ENCODE data around the gene ARHGEF38.

Gene ARHGEF38

GRCh38 chr4:105620640-105621323, 68.4 kb downstream of the ARHGEF38 start:
- Histone ChIP-seq H3K27ac (ENCODE audit: low read depth, low read length, poor library complexity, severe bottlenecking) (no peak overlapping the region), H3K4me3 (ENCODE audit: low read depth, low read length, poor library complexity, severe bottlenecking) (no peak overlapping the region), H3K79me2 (ENCODE audit: insufficient read depth, low read length) (no peaks in the 10 kb centered on the region), H3K9ac (ENCODE audit: low read length) (no peak overlapping the region), H2AFZ (ENCODE audit: low read length) (no peak overlapping the region), H3K4me1 (ENCODE audit: insufficient read depth, low read length, severe bottlenecking) (peaks cover 14% of the 10 kb centered on the region), H3K4me2 (ENCODE audit: low read length) (no peak overlapping the region), H4K20me1 (ENCODE audit: insufficient read depth, low read length) (no peaks in the 10 kb centered on the region), H3F3A (ENCODE audit: insufficient read depth, low read length) (no peaks in the 10 kb centered on the region), H3K27me3 (ENCODE audit: insufficient read depth, low read length) (no peaks in the 10 kb centered on the region), H3K9me2 (ENCODE audit: low read depth, low read length) (no peaks in the 10 kb centered on the region), H3K36me3 (ENCODE audit: insufficient read depth, low read length) (no peaks in the 10 kb centered on the region), H3K9me3 (ENCODE audit: low read length) (no peaks in the 10 kb centered on the region)
- TF ChIP-seq CTCF (IDR thresholded peaks at IDR 0.05; ENCODE audit: low read length): no peak
- TF ChIP-seq EZH2 (IDR thresholded peaks at IDR 0.05; ENCODE audit: borderline replicate concordance, low read length): no peak

GRCh38 chr4:105622269-105622668, 69.8 kb downstream of the ARHGEF38 start:
- Histone ChIP-seq H3K4me2 (ENCODE audit: low read length) (no peak overlapping the region), H3K36me3 (ENCODE audit: insufficient read depth, low read length) (no peaks in the 10 kb centered on the region), H3K9me3 (ENCODE audit: low read length) (no peaks in the 10 kb centered on the region), H3K4me1 (ENCODE audit: insufficient read depth, low read length, severe bottlenecking) (peaks cover 23% of the 10 kb centered on the region), H3K27me3 (ENCODE audit: insufficient read depth, low read length) (no peaks in the 10 kb centered on the region), H2AFZ (ENCODE audit: low read length) (no peak overlapping the region), H3K9me2 (ENCODE audit: low read depth, low read length) (no peaks in the 10 kb centered on the region), H3K27ac (ENCODE audit: low read depth, low read length, poor library complexity, severe bottlenecking) (no peak overlapping the region), H3K4me3 (ENCODE audit: low read depth, low read length, poor library complexity, severe bottlenecking) (no peak overlapping the region), H3F3A (ENCODE audit: insufficient read depth, low read length) (no peaks in the 10 kb centered on the region), H3K9ac (ENCODE audit: low read length) (no peak overlapping the region), H3K79me2 (ENCODE audit: insufficient read depth, low read length) (no peaks in the 10 kb centered on the region), H4K20me1 (ENCODE audit: insufficient read depth, low read length) (no peaks in the 10 kb centered on the region)
- TF ChIP-seq EZH2 (IDR thresholded peaks at IDR 0.05; ENCODE audit: borderline replicate concordance, low read length) (no peak), CTCF (IDR thresholded peaks at IDR 0.05; ENCODE audit: low read length) (no peak)

GRCh38 chr4:105623099-105623498, 70.7 kb downstream of the ARHGEF38 start:
- H3K4me2 ChIP-seq (ENCODE audit: low read length): no peak overlapping the region
- H3K79me2 ChIP-seq (ENCODE audit: insufficient read depth, low read length): no peaks in the 10 kb centered on the region
- no peaks in the 10 kb centered on the region for H3K27me3 ChIP-seq (ENCODE audit: insufficient read depth, low read length)
- no peaks in the 10 kb centered on the region for H3K9me3 ChIP-seq (ENCODE audit: low read length)
- H3K4me3 ChIP-seq (ENCODE audit: low read depth, low read length, poor library complexity, severe bottlenecking): no peak overlapping the region
- H3K27ac ChIP-seq (ENCODE audit: low read depth, low read length, poor library complexity, severe bottlenecking): no peak overlapping the region
- no peak overlapping the region for H3K9ac ChIP-seq (ENCODE audit: low read length)
- no peaks in the 10 kb centered on the region for H3K36me3 ChIP-seq (ENCODE audit: insufficient read depth, low read length)
- H4K20me1 ChIP-seq (ENCODE audit: insufficient read depth, low read length): no peaks in the 10 kb centered on the region
- no peaks in the 10 kb centered on the region for H3K9me2 ChIP-seq (ENCODE audit: low read depth, low read length)
- H3K4me1 ChIP-seq (ENCODE audit: insufficient read depth, low read length, severe bottlenecking): peaks cover 30% of the 10 kb centered on the region
- no peaks in the 10 kb centered on the region for H3F3A ChIP-seq (ENCODE audit: insufficient read depth, low read length)
- no peak overlapping the region for H2AFZ ChIP-seq (ENCODE audit: low read length)
- no peak for TF ChIP-seq CTCF (IDR thresholded peaks at IDR 0.05; ENCODE audit: low read length)
- no peak for TF ChIP-seq EZH2 (IDR thresholded peaks at IDR 0.05; ENCODE audit: borderline replicate concordance, low read length)

All from OCI-LY1 (cell line).